PFSK-1 (cell line): Measurements from ENCODE around the gene MDGA2.

Experiments
- FOXP2 ChIP-seq: optimal IDR thresholded peaks from 2 replicates; pipeline ENCODE3; 2011; ENCODE audit warnings: borderline replicate concordance, control low read depth, inconsistent platforms; ENCODE audit not compliant: insufficient read depth; ENCODE audit errors: extremely low read length, extremely low read depth
- POLR2AphosphoS5 ChIP-seq: IDR thresholded peaks from 2 replicates; pipeline ENCODE4 v1.6.1; 2012; ENCODE audit warnings: low read depth, mild to moderate bottlenecking, control low read depth, low read length, moderate library complexity
- SIN3A ChIP-seq: IDR thresholded peaks from 2 replicates; pipeline ENCODE4 v1.6.1; 2012; ENCODE audit warnings: mild to moderate bottlenecking, low read length, moderate library complexity, borderline replicate concordance; ENCODE audit not compliant: insufficient read depth
- TAF1 ChIP-seq: IDR thresholded peaks from 2 replicates; pipeline ENCODE4 v1.6.1; 2012; ENCODE audit warnings: low read length, control low read depth, borderline replicate concordance; ENCODE audit not compliant: insufficient read depth
- TF ChIP-seq, protein P1 (sequence below), 2 experiments: IDR thresholded peaks; 2 replicates each; pipeline versions ENCODE4 v1.6.1 to v1.8.0; 2011 to 2012; ENCODE audit warnings: low read depth in 2 of 2, low read length in 2 of 2, control low read depth in 1 of 2, inconsistent platforms in 1 of 2, mild to moderate bottlenecking in 1 of 2, moderate library complexity in 1 of 2; ENCODE audit not compliant: insufficient read depth in 1 of 2

MDGA2 gene

DNA sequence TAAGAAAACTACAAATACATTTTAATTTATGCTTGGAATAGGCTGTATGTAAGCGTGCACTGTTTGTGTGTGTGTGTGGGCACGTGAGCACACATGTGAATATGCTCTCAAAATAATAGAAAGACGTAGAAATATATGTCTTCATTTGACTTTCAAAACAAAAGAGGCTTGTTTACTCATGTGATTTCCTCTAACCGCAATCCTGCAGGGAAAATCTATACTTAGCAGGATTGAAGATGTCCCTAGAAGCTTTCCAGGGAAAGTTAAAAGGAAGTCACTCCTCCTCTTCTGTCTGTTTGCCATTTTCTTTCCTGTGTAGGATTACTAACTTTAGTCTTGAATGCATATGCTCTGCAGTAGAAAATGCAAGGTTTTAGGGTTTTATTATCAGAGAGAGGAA is 404.7 kb downstream of the MDGA2 start:
- TF ChIP-seq SIN3A, result no peak
- TF ChIP-seq, protein P1, sequence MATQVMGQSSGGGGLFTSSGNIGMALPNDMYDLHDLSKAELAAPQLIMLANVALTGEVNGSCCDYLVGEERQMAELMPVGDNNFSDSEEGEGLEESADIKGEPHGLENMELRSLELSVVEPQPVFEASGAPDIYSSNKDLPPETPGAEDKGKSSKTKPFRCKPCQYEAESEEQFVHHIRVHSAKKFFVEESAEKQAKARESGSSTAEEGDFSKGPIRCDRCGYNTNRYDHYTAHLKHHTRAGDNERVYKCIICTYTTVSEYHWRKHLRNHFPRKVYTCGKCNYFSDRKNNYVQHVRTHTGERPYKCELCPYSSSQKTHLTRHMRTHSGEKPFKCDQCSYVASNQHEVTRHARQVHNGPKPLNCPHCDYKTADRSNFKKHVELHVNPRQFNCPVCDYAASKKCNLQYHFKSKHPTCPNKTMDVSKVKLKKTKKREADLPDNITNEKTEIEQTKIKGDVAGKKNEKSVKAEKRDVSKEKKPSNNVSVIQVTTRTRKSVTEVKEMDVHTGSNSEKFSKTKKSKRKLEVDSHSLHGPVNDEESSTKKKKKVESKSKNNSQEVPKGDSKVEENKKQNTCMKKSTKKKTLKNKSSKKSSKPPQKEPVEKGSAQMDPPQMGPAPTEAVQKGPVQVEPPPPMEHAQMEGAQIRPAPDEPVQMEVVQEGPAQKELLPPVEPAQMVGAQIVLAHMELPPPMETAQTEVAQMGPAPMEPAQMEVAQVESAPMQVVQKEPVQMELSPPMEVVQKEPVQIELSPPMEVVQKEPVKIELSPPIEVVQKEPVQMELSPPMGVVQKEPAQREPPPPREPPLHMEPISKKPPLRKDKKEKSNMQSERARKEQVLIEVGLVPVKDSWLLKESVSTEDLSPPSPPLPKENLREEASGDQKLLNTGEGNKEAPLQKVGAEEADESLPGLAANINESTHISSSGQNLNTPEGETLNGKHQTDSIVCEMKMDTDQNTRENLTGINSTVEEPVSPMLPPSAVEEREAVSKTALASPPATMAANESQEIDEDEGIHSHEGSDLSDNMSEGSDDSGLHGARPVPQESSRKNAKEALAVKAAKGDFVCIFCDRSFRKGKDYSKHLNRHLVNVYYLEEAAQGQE (IDR thresholded peaks at IDR 0.05; ENCODE audit: insufficient read depth in 1 of 2, low read depth in 2 of 2, low read length in 2 of 2), result no peak
- TF ChIP-seq POLR2AphosphoS5, result no peak

DNA sequence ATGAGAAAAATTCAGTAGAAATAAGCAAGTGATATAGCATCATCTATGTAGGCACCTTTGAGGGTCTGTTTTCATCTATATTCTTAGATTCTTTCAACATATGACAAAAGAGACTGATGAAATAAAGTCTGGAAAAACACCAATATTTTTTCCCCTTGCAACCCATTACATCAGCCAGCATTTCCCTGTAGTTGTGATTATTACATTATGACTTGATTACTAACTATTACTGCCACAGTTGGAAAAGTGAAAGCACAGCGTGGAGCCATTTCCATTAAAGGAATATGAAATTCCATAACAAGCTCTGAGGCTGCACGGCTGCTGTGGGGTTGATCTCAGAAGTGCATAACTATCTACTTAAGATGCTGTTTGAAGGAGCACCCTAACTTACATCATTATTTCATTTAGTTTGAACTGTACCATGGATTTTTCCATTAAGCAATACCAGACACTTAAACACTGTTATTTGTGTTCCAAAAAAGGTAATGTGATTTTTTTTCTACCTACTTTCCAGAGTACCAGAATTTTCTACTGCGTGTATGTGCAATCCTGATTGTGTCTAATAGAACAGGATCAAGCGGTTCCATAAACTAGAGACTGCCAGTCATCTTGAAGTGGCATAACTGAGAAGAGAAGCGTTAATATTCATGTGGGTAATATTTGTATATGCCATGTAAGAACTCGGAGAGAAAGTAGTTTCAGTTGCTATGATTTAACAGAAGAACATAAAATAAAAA is 405.5 kb downstream of the MDGA2 start:
- no peak for TF ChIP-seq POLR2AphosphoS5
- TF ChIP-seq SIN3A, result no peak
- no peak for TF ChIP-seq FOXP2
- TF ChIP-seq, protein P1 (IDR thresholded peaks at IDR 0.05; ENCODE audit: insufficient read depth in 1 of 2, low read depth in 2 of 2, low read length in 2 of 2), result no peak
- TF ChIP-seq TAF1, result no peak

DNA sequence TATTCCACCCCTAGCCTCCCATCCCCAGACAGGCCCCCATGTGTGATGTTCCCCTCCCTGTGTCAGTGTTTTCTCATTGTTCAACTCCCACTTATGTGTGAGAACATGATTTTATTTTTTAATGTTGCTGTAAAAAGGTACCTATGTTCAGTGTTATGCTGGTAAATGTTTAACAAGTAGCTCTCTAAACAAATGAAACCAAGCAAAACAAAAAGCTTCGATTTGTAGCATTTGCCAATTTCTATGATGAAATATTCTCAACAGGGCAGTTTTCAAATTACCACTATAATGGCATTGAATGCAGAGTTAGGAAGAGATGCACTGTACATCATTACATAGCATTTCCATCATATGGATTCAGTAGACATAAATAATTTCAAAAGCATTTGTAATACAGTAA is 410.6 kb downstream of the MDGA2 start:
- TF ChIP-seq, protein P1 (IDR thresholded peaks at IDR 0.05; ENCODE audit: insufficient read depth in 1 of 2, low read depth in 2 of 2, low read length in 2 of 2), result no peak
- no peak for TF ChIP-seq POLR2AphosphoS5
- no peak for TF ChIP-seq FOXP2
- no peak for TF ChIP-seq TAF1
- TF ChIP-seq SIN3A, result no peak

DNA sequence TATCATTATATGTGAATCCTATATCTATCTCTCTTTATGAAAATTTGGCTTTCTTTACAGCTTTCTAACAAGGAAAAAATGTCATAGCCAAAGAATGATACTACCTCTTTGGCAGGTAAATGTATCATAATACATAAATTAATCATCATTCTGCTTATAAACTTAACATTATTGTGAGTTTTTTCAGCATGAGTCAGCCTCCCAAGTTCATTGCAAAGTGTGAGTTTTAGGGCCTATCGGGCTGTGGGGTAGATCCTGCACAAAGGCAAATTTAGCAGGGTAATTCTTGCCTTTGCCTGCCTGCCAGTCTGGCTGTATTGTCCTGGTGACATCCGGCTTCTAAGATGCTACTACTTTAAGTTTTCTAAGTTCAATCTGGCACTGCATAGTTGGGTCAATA is 412.6 kb downstream of the MDGA2 start:
- no peak for TF ChIP-seq SIN3A
- TF ChIP-seq, protein P1 (IDR thresholded peaks at IDR 0.05; ENCODE audit: insufficient read depth in 1 of 2, low read depth in 2 of 2, low read length in 2 of 2), result no peak
- no peak for TF ChIP-seq FOXP2
- no peak for TF ChIP-seq TAF1
- no peak for TF ChIP-seq POLR2AphosphoS5

DNA sequence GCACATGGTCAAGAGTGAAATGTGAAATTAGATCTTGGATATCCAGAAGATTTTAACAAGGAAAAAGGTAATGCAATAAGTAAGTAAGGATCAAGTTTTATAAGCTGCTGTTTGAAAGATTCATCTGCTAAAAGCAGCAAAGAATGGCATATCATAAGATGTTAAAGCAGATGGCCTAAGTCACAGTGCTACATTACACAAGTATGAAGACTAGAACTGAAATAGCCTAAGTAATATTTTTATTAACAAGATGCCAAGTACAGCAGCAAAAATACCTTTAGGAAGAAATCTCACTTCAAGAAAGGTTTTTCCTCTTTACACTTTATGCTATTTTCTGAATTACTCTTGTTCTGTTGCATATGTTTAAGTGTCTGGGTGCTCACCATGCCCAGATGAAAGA is 414.1 kb downstream of the MDGA2 start:
- TF ChIP-seq SIN3A (no peak), TAF1 (no peak), FOXP2 (no peak), POLR2AphosphoS5 (no peak)
- TF ChIP-seq, protein P1 (IDR thresholded peaks at IDR 0.05; ENCODE audit: insufficient read depth in 1 of 2, low read depth in 2 of 2, low read length in 2 of 2), result no peak
